ENCODE measurements around the gene HOXA13.

HOXA13 gene

GRCh38 chr7:27235387-27236311, 35.8 kb upstream of the HOXA13 start:
- TF ChIP-seq CTCF (IDR thresholded peaks at IDR 0.05; ENCODE audit: borderline replicate concordance, control extremely low read depth, extremely low read depth, insufficient read depth, missing control alignments), result peak; percentile 28
- DNase-seq (ENCODE audit: low spot score), result peak; percentile 59
- in situ Hi-C loops (cut with MboI; ENCODE audit: low sequenced_read_pairs, unreplicated experiment), result no loop called here

- TF ChIP-seq CTCF (IDR thresholded peaks at IDR 0.05; ENCODE audit: borderline replicate concordance, control extremely low read depth, extremely low read depth, insufficient read depth, missing control alignments), result no peak
- no peak for DNase-seq (ENCODE audit: low spot score)
- in situ Hi-C loops (cut with MboI; ENCODE audit: low sequenced_read_pairs, unreplicated experiment), result no loop called here
Measured at GRCh38 chr7:27229448-27229847, 29.6 kb upstream of the HOXA13 start.

- no peak for TF ChIP-seq CTCF (IDR thresholded peaks at IDR 0.05; ENCODE audit: borderline replicate concordance, control extremely low read depth, extremely low read depth, insufficient read depth, missing control alignments)
- in situ Hi-C loops (cut with MboI; ENCODE audit: low sequenced_read_pairs, unreplicated experiment), result loop anchor here (25.0 kb wide), 1 partner anchor 562 kb away; no protein-coding TSS in a partner anchor
- no peak for DNase-seq (ENCODE audit: low spot score)
Measured at GRCh38 chr7:27224983-27225934, 25.4 kb upstream of the HOXA13 start.

GRCh38 chr7:27223941-27224575, 24.2 kb upstream of the HOXA13 start:
- DNase-seq (ENCODE audit: low spot score), result no peak
- in situ Hi-C loops (cut with MboI; ENCODE audit: low sequenced_read_pairs, unreplicated experiment), result loop anchor here (25.0 kb wide), 1 partner anchor 563 kb away; no protein-coding TSS in a partner anchor
- no peak for TF ChIP-seq CTCF (IDR thresholded peaks at IDR 0.05; ENCODE audit: borderline replicate concordance, control extremely low read depth, extremely low read depth, insufficient read depth, missing control alignments)

GRCh38 chr7:27221201-27221797, 21.4 kb upstream of the HOXA13 start:
- no peak for DNase-seq (ENCODE audit: low spot score)
- TF ChIP-seq CTCF (IDR thresholded peaks at IDR 0.05; ENCODE audit: borderline replicate concordance, control extremely low read depth, extremely low read depth, insufficient read depth, missing control alignments), result no peak
- in situ Hi-C loops (cut with MboI; ENCODE audit: low sequenced_read_pairs, unreplicated experiment), result loop anchor here (25.0 kb wide), 1 partner anchor 566 kb away; no protein-coding TSS in a partner anchor
